SH-SY5Y (cell line): ENCODE data around the gene GATA6.

Experiments
- GATA2 ChIP-seq: IDR thresholded peaks from 2 replicates; pipeline ENCODE4 v1.6.1; 2011; ENCODE audit warnings: mild to moderate bottlenecking, low read depth, low read length
- GATA3 ChIP-seq: IDR thresholded peaks from 2 replicates; pipeline ENCODE4 v1.6.1; 2011; ENCODE audit warnings: low read depth, mild to moderate bottlenecking, low read length, moderate library complexity

- TF ChIP-seq GATA2 (no peak), GATA3 (no peak)
These were observed 44.4 kb upstream of the GATA6 start for GRCh38 chr18:22124970-22125369.
